Activated T-helper 1 cell treated with Interleukin-2 at 50 U/mL for 16 hours (primary cell): ENCODE measurements around the gene EXOC3.
"Not testable (repeated sequence)": the region's sequence is repeated elsewhere in the genome, so short reads cannot be mapped to it uniquely, and the experiment has no call there.

Experiments used
- DNase-seq: peaks from one replicate; pipeline ENCODE4 v3.0.0-alpha.2; 2020; ENCODE audit warnings: low read depth

EXOC3 gene

DNA sequence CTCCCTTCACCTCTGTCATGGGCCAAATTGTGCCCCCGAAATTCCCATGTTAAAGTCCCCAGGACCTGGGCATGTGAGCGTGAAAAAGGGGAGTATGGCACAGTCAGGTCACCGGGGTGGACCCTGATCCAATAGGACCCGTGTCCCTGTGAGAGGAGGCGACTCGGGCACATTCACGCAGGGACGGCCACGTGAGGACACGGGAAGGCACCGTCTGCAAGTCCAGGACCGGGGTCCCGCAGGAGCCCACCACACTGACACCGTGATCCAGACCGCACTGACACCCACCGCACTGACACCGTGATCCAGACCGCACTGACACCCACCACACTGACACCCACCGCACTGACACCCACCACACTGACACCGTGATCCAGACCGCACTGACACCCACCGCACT is 43.6 kb downstream of the EXOC3 start:
- not testable (repeated sequence) for DNase-seq

DNA sequence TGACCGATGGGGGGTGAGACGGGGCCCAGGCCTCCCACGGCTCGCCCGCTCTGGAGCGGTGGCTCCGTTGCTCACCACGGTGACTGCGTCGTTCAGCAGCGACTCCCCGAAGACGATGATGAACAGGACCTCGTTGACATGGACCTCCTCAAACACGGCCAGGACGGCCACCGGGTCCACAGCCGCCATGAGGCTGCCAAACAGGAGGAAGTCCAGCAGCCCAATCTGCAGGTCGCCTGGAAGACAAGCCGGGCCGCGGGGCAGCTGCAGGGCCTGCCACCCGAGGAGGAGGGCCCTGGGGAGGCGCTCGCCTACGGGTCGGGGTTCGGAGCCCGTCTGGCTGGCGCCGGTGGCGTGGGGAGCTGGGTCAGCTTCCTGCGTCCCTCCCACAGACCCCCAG is 45.3 kb downstream of the EXOC3 start:
- DNase-seq: no peak

DNA sequence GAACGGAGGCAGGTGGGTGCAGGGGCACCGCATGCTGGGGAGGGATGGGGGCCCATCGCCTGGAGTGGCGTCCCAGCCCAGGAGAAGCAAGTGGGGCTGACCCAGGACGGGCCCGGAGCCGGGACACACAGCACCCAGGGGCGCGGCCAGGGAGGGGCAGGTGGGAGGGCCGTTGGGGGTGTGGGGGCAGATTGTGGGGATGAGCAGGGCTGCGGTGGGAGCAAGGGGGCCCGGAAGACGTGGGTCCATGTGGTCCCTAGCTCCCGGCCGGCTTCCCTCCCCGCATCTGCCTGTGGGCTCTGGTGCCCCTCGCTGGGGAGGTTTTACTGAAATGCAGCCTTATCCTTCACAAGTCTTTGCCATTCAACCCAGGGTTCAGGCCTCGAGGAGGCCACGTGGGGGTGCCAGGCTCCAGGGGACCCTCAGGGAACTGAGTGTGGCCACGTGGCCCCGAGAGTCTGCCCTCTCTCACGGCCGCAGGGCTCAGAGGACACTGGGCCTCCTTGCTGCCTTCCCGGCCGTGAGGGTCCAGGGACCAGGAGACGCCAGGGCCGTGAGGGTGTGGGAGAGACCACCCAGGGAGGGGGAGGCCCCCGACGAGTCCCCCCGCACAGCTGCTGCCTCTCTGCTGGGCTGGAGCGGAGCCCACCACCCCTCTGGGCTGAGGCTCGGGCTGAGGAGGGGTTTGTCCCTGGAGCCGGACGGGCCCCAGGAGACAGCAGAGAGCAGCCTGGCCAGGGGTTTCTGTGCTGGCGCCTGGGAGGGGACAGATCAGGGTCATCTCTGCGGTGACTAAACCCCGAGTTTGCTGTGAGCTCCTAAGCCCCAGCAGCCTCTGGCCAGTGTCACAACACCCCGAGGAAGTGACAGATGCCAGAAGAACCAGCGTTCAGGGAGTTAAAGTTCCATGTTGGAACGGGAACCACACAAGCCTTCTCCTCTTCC is 46.0 kb downstream of the EXOC3 start:
- no peak for DNase-seq

DNA sequence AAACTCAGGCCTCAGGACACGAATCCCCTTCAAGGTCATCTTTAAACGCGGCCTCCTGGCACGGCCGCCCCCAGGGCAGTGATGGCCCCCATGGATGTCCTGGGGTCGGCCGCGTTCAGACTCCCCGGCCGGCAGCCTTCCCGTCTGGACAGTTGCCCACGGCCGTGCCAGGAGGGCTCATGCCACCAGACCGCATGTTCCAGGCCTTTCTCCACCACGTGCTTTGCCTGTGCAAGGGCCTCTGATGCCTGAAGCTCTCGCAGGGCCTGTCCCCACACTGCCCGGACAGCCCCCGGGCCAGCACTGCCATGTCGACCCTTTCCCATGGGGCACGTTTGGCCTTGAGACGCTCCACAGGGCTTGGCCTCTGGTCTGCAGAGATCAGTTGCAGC is 46.7 kb downstream of the EXOC3 start:
- DNase-seq: no peak

DNA sequence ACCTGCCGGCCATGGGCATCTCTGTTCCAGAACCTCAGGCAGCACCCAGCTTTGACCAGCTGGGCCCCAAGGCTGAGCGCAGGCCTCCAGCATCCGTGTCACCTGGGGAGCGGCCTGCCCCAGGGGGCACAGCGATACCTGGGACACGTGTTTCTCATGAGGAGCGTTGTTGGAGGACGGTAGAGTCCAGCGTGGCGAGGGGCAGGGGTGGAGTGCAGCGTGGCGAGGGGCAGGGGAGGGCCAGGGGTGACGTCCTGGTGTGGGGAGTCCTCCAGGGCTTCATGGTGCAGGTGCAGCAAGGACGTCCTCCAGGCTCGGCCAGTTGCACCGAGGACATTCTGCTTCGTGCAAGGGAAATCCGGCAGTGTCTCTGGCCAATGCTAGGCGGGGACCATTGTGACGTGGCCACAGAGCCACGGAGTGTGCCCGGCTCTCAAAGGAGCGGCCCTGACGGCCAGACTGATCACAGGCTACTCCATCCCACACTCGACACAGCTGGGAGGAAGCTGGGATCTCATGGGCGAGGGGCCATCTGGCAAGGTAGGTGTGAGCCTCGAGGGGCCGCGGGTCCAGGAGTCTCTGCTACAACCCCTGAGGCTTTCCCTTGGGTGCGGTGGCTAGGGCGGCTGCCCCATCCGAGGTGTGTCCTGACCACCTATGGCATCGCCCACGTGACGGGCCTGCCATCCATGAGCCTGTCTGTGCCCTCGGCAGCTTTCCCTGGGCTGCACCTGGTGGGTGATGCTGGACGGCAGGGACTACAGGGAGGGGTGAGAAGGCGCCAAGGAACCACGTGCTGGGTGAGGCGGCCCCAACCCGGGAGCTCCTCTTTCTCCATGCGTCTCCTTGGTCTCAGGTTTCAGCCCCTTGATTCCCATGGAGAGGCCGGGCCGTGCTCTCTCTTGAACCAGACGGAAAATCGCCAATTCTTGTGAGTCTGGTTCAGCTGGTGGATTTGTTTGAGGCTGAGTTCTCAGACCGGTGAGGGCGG is 47.4 kb downstream of the EXOC3 start:
- DNase-seq: no peak

DNA sequence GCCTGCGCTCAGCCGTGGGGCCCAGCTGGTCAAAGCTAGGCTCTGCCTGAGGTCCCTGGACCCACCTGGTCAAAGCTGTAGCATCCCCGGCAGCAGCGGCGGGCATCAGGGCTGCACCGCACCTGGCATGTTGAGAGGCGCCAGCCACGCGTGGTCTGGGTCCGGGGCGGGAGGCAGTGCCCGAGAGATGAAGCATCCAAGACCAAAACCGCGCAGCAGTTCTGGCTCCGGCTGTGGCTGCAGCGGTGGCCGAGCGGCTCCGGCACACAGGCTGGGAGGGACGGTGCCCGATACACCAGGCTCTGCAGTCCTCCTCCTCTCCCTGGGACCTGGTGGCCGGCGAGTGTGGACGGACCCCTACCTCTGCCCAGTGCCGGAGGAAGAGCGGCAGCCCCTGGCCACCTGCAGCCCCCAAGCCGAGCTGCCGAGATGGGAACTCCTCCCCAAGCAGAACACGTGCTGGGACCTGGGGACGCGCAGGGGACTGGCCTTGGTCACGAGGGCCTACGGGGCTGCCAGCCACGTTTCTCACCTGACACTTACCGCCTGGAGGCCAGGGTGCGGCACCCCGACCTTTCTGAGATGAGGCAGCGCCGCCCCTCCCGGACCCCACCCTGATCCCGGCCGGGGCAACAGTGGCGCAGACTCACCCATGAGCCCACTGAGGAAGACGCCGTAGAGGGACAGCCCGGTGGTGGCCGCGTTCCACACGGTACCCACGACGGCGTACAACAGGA is 48.3 kb downstream of the EXOC3 start:
- no peak for DNase-seq

DNA sequence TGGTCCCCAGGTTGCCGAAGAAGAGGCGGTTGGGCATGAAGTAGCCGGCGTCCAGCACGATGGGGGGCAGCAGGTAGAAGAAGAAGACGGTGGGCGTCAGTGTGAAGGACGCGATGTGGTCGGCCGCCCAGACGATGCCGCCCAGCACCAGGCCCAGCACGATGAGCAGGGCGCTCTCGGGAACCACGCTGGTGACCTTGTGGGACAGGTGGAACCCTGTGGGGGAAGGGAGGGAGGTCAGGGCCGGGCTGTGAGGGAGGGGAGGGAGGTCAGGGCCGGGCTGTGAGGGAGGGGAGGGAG is 48.8 kb downstream of the EXOC3 start:
- DNase-seq: no peak

DNA sequence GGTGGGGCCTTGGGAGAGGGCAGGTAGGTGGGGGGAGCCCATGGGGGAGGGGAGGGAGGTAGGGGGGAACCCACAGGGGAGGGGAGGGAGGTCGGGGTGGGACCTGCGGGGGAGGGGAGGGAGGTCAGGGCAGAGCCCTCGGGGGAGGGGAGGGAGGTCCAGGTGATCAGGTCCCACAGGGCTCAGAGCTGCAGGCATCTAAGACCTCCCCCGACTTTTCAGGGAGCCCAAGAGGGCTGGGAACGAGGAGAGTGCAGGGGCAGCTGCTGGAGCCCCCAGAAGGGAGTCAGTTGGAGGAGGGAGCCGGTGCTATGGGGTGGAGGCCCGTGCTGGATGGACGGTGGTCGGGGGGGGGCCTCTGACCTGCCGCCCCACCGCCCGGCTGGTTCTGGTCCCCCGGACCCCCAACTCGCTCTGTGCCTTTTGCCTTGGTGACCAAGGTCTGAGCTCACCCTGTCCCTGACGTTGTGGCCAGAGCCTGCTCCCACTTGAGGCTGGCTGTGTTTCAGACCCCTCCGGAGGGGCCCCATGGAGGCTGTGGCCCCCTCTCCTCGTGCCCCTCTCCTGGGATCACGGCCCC is 49.4 kb downstream of the EXOC3 start:
- DNase-seq: no peak

DNA sequence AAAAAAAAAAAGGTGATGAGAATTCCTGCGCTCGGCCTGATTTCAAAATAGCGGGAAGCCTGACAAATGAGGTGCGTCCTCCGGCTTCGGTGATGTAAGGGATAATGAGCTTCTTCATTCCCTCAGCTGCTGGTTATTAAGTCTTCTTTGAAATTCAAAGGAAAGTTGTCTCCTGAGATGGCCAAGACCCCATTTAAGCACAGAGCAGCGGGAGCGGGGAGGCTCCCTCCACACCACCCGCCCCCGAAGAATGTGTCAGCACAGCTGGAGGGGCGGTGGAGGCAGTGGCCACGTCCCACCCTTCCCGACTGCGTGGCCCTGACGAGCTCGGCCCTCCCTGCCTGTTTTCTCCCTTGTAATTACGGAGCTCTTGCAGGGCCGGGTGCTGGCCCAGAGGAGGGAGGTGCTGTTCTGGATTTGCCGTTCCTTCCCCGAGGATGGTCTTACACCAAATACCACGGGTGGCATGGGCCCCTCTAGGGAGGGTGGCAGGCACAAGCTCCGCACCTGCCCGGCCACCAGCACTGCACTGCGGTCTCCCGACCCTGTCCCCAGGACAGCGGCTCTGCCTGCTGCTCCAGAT is 50.2 kb downstream of the EXOC3 start:
- DNase-seq: no peak

DNA sequence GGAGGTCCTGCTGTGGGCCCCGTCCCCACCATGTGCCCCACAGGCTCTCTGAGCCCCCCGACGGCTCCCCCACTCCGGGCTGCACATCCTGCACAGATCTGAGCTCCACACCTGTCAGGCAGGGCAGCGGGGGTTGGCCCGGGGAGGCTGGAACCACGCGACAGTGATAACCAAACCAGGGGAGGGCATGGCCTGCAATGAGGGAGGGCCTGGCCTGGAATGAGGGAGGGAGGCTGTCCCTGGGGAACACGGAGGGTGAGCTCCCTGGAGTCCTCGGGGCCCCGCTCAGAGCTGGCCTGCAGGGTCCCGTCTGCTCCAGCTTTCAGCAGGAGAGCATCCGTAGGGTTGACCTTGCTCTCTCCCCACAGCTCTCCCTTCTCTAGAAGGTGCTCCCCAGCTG is 50.8 kb downstream of the EXOC3 start:
- DNase-seq: no peak

DNA sequence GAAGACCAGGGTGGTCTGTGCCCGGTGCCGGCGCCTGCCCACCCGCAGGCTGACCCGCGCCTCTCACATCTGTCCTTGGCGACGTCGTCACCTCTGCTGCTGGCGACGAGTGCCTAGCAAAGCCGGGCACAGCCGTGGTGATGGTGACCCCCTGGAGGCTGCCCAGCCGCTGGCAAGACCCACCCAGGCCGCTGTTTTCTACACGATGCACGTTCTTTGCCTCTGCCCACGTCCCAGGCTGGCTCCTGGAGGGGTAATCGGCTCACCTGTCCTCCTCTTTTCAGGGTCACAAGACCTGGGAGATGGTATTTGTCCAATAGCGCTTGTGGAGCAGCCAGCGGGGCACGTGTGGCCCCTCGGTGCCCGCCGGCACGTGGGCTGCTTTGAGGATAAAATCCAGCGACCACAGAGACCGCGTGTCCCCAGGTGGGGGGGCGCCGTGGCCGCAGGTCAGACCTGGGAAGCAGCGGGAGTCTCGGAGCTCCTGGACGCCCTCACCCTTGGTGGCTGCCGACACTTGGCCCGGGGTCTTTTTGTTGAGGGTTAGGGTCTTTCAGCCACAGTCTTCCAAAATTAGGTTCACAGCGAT is 51.8 kb downstream of the EXOC3 start:
- no peak for DNase-seq

DNA sequence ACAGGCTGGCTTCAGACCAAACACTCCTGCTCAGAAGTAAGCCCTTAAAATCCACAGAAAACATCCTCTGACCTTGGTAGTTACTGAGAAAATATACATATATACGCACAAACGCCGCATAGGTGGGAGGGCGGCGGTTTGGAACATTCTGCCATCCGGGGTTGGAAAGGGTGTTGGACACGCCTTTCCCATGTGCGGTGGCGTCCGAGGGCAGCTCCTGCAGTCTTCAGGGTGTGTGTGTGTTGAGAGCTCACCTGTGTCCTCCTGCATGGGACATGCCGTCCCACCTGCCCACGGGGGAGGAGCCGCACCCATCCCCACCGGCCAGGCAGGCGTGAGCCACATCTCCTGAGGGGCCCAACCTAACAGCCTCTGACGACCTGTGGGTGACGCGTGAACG is 53.1 kb downstream of the EXOC3 start:
- DNase-seq: no peak

DNA sequence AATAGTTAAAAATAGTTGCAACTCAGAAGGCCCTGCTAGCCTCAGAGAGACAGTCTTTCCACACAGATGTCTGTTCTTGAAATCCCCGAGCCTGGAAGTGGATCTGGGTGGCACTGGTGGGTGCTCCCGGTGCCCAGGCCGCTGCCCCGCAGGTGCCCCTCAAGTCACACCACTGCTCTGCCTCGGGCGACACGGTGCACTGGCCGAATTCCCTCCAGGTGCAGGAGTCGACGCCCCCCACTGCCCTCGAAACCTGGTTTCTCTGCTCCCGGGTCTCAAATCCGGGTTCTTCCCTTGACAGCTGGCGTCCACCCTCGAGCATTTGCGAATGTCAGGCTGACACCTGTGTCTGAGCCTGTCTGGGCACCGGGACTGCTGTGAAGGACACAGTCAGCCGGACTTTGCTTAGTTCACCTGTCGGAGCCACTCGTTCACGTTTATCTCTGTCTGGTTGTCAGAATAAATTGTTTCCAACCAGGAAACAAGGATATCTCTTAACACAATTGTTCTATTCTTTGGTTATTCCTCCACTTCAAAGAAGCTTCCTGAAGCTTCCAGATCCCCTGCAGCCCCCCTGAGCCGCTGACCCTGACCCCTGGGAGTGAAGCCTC is 54.2 kb downstream of the EXOC3 start:
- no peak for DNase-seq

DNA sequence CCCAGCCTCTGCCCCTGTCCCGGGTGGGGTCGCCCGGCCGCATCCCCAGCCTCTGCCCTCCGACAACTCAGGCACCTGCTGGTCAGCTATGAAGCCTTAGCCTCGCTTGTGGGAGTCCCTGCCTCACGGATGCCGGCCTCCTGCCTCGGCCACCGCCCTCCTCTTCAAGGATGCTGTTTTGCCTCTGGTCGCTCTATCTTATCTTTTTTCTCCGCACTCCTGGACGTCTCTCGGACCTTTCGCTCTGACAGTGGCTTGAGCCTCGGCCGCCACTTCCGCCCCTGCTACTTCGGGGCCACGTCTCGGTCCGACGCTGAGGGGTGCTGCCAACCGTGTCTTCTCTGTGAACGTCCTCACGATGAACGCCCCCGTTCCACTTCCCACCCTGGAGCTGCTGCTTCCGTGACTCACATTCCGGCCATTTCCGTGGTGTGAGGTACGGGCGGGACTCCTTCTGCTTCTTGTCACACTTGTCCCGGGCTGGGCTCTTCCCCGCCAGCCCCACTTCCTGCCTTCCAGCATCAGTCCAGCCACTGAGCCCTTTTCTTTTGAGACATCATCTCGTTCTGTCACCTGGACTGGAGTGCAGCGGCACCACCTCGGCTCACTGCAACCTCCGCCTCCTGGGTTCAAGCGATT is 55.0 kb downstream of the EXOC3 start:
- no peak for DNase-seq

DNA sequence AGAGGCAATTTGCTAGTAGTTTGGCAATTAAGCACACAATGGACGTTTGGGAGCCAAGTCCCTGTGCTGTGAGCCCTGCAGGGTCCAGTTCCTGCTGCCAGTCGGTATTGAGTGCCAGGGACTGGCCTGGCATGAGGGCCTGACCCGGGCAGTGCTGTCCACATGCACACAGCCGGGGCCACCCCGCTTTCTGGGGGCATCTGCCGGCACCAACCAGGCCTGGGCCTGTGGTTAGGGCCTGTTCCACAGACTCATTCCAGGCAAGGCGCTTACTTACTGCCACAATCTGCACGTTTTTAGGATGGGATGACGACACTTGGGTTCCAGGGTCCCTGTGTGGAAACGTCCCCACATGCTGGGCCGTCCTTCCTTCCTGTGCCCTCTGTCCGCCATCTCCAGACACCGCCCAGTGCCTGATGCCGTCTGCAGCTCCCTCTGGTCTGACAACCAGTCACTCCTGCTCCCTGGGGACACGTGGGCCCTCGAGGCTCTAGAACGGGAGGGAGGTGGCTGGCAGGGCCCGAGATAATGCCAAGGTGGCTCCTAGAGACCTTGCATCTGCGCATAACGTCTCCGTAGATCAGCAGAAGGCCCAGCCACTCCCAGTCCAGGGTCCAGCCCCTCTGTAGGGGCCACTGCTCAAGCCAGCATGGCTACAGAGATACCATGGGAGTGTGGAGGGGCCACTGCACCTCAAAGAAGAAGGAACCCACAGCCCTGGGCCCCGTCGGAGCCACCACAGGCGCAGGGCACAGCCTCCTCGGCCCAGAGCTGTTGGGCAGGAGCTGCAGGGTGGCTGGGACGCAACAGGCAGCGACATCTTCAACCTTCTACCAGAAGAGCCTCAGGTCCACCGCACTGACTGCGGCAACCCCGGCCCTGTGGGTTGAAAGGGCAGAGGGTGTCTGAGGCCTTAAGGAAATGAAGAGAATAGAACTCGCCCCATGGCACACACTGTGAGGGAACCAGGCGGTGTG is 56.5 kb downstream of the EXOC3 start:
- DNase-seq: no peak

DNA sequence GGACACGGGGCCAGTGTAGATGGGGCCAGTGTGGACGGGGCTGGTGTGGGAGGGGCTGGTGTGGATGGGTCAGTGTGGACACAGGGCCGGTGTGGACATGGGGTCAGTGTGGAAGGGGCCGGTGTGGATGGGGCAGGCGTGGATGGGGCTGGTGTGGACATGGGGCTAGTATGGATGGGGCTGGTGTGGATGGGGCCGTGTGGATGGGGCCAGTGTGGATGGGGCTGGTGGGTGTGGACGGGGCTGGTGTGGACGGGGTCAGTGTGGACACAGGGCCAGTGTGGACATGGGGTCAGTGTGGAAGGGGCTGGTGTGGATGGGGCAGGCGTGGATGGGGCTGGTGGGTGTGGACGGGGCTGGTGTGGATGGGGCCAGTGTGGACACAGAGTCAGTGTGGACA is 57.5 kb downstream of the EXOC3 start:
- no peak for DNase-seq

DNA sequence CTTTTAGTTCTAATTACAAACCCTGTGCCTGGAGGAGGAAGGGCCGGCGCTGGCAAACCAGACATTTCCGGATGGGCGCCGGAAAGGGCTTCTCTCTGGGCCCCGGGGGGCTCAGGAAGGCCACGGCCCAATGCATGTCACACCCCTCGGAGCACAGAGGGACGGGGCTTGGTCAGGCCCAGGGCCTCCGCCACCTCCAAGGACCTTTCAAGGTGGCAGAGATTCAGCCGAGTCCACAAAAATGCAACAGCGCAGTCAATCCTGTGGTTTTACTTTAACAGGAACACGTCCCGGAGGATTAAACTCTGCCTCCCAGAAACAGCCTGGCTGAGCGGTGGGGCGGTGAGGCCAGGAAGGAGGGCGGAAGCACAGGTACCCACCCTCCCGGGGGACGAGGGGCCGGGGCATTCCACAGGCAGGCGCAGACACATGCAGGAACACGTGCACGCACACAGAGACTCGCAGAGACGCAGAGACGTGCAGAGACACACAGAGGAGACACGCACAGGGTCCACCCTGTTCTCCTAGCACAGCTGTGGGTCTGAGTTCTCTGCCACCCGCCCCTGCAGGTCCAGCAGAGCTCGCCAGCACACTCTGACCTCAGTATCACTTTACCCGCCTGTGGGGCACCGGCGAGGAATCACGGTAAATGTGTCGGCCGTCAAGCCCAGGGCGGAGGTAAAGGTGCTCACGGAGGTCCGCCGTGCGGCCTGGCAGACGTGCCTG is 58.3 kb downstream of the EXOC3 start:
- DNase-seq: no peak

DNA sequence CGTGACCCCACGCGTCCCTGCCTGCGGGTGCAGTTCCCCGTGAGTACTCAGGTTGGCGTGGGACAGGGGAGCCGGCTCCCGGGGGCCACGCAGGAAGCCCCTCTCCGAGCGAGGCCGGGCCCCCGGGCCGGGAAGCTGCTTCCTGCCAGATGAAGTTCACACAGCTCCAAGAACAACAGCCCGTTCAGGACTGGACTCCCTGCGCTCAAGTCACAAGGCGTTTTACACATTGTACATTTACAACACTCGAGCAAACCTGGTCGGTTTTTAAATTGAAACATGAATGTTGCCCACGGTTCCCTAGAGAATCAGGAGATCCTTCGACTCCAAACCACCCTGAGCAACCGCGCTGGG is 58.8 kb downstream of the EXOC3 start:
- no peak for DNase-seq
